H1 (cell line): Measurements from ENCODE around the gene GLRX. TPM values are rescaled to one million over a fixed set of nuclear protein-coding genes. Genes with fewer than 3 reads are reported as not detected.

Source experiments
- polyA plus RNA-seq, 7 experiments: library from polyadenylated mRNA; depleted of rRNA in 3 of 7; stranded (reverse) in 5 of 7; unstranded in 2 of 7; fragments of >200 nt in 5 of 7; fragments of 200-250 nt in 2 of 7; gene quantifications; 1 replicate in 5 of 7; 2 replicates in 1 of 7; 4 replicates in 1 of 7; pipeline versions ENCODE4 v1.2.1 to v1.2.3, GENCODE V29; 2011 to 2013; ENCODE audit warnings: missing spikeins in 2 of 7, mixed read lengths in 2 of 7
- total RNA-seq: library from RNA; stranded (reverse); fragmentation: NEBNext Ultra II Directional; extraction: Animal tissue kit (Norgen Biotek cat#: 25700); gene quantifications from 2 replicates; pipeline ENCODE4 v1.2.1, GENCODE V29; 2021

Gene GLRX
- total and polyA plus RNA-seq, 2 of the 8 experiments (the other 6 are each of a cell fraction or from before 2014, with no cell fraction given): 22.9 to 31.2 TPM

Other genes starting within 250 kb of the GLRX start
- not detected in 2 replicates for gene GPR150, start 202.6 kb downstream of the GLRX start, total RNA-seq
- gene GPR150, start 202.6 kb downstream of the GLRX start, polyA plus RNA-seq (2011; rRNA removed): 0.14 and 0.27 TPM in 2 replicates
- gene RFESD, start 175.9 kb downstream of the GLRX start, total RNA-seq: 2.0 and 4.3 TPM in 2 replicates
- 1.0 and 1.7 TPM in 2 replicates for gene RFESD, start 175.9 kb downstream of the GLRX start, polyA plus RNA-seq (2011; rRNA removed)
- not detected in 2 replicates for gene SPATA9, start 139.7 kb downstream of the GLRX start, total RNA-seq
- gene SPATA9, start 139.7 kb downstream of the GLRX start, polyA plus RNA-seq (2011; rRNA removed): not detected in 2 replicates
- gene RHOBTB3, start 91.4 kb downstream of the GLRX start, total RNA-seq: 8.2 and 11.5 TPM in 2 replicates
- gene RHOBTB3, start 91.4 kb downstream of the GLRX start, polyA plus RNA-seq (2011; rRNA removed): 16.1 and 17.5 TPM in 2 replicates
- 21.7 and 29.4 TPM in 2 replicates for gene ELL2, start 139.1 kb upstream of the GLRX start, total RNA-seq
- 4.0 and 6.3 TPM in 2 replicates for gene ELL2, start 139.1 kb upstream of the GLRX start, polyA plus RNA-seq (2011; rRNA removed)